ENCODE data around the gene SCAMP5. TPM values are rescaled to one million over a fixed set of nuclear protein-coding genes. Genes with fewer than 3 reads are reported as not detected.

SCAMP5 gene
- total RNA-seq, 1 donor from 2014 or later: 3.2 TPM

DNA sequence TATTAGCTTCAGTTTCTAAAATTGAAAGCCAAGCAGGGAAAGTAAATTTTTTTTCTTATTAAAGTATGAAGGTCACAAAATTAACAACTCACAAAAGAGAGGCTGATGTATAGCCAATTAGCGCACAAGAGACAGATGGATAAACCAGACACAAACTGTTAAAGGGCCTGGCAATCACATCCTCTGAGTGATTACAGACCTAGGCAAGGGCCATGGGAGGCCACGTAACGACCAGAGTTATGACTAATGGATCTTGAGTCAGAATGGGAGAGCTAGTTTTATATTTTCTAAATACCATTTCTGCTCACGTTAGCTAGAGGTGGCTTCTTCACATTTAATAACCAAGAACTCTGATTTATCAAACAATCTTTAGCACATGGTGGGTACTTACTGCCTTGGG, 17.8 kb upstream of the SCAMP5 start:
- DNase-seq: no peak

- DNase-seq: no peak
These were observed 17.3 kb upstream of the SCAMP5 start for GRCh38 chr15:74978077-74978476.

DNA sequence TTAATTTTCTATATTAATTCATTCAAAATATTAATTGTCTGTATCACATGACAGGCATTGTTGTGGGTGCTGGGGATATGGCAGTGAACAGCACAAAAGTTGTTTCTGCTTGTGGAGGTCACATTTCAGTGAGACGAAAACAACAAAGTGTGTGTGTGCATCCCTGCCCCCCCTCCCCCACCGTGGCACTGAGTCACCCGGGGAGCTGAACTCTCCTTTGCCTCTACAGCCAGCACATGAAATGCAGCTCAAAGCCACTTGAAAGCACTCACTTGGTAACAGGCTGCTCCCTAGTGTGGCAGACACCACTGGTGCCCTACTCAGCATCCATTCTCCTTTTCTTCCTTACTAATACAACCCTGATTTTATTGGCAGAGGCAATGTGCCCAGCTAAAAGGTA, 16.9 kb upstream of the SCAMP5 start:
- no peak for DNase-seq

DNA sequence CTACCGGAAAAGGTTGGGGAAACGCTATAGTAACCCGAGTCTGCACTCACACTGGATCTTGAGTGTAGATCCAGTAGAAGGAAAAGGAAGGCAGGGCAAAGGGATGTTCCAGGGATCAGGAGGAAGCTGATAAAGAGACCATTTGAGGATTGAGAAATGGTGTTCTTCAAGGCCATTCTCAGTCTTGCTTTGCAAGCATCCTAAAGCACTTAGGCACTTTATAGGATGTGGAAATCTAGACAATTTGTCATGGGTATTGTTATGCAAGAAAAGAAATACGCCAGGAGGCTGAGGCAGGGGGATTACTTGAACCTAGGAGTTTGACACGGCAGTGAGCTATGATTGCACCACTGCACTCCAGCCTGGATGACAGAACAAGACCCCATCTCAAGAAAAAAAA, 13.2 kb upstream of the SCAMP5 start:
- DNase-seq: no peak

DNA sequence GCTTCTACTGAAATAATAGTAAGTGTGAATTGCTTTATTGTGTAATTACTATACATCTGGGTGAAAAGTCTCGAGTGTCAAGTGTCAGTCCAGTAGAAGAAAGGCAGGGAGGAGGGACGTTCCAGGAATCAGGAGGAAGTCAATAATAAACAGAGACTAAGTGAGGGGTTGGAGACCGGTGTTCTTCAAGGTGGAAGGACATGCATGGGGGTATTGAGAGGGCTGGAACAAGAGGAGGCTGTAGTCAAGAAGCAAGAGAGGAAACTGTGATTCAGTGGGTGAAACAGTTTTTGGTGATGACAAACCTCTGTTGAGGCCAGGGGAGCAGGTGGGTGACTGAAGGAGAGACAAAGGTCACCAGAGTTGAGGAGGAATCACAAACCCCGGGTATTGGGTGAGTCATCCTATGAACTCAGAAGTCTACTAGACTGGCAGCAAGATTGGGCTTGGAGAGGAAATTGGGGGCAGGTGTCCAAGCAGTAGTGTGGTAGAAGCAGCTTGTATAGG, 11.6 kb upstream of the SCAMP5 start:
- DNase-seq: no peak

GRCh38 chr15:74988007-74988800, 7.2 kb upstream of the SCAMP5 start:
- DNase-seq: no peak

DNA sequence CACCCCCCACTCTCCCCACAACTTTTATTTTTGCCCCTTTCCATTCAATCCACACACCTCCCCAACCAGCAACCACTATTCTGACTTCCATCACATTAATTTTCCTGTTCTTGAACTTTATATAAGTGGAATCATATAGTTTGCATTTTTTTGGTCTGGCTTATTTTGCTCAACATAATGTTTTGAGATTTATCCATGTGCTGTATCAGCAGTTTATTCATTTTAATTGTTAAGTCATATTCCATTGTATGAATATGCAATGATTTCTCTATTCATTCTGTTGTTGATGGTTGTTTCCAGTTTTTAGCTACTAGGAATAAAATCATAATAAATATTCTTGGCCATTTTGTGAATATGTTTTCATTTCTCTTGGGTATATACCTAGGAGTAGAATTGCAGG, 5.8 kb upstream of the SCAMP5 start:
- no peak for DNase-seq

DNA sequence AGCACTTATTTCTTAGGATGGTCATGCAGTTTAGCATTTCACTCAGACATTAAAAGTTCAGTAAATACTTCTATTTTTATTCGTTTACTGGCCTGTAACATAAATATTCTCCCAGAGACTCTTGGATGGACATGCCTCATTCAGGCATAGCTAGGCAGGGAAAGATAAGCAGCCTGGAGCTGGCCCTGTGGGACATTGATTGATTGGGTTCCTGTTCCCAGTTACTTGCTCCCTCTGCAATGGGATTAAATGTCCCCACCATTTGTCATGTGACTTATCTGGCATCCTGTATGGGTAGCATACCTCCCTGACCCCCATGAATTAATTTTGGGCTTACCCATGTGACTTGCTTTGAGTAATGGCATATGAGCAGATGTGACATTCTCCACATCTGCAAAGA, 2.7 kb upstream of the SCAMP5 start:
- no peak for DNase-seq

GRCh38 chr15:74994236-74994635, 1.1 kb upstream of the SCAMP5 start:
- no peak for DNase-seq

GRCh38 chr15:74994685-74995084, 678 bp upstream of the SCAMP5 start:
- no peak for DNase-seq

DNA sequence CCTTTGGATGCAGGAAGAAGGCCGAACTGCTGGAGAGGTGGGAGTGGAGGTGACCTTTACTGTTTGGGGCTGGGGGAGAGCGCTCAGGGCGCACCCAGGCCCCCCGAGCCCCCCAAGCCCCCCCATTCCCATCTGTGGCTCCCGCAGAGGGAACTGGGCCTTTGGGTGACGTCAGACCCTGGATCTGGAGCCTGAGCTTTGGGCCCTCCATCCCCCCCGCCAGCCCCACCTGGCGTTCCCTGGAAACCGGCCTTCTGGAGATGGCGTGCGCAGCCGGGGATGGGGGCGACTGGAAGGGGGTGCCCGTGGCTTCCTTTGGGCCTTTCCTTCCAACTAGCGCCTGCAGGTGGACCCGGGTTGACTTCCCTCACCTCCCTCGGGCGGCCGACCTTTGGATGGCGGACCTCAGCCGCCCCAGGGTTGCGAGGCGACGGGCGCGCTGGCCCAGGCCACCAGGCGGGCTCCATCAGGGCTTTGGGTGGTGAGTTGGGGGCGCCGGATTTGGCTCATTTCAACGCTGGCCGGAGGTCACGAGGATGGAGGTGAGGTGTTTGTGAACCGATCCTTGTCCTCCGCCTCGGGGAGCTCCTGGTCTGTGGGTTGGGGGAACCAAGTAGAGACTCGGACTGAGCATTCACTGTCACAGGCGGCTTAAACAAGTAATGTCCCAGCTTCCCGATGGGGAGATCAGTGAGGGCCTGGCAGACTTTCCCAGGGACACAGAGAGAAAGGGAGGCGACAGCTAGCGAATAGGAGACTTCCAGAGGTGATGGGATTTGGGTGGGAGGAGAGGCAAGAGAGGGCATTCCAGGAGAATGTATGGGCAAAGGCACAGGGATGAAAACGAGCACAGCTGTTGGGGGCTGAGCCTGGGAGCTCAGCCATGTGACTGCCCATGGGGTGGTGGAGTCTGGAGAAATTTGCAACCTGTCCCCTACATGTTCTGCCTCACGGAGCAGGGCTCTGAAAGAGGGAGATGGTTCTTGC, 709 bp downstream of the SCAMP5 start:
- DNase-seq: no peak

- no peak for DNase-seq
These were observed 1.8 kb downstream of the SCAMP5 start for GRCh38 chr15:74997141-74997540.

DNA sequence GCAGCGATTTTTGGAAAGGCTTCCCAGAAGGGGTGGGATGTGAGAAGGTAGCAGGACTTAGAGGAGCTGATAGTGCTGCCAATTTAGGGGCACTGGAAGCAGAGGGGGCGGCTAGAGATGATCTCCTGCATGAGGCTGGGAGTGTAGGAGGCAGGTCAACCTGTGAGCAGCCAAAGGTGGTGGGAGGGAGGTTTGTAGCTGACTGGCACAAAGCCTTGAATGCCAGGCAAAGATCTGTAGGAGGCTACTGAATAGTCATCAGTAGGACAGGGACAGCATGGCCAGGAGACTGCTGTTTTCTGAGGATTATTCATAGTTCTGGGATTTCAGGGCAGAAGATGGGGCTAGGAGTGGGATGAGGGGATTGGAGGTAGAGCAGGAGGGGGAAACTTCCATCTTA, 2.2 kb downstream of the SCAMP5 start:
- DNase-seq: no peak

GRCh38 chr15:75001310-75001709, 5.9 kb downstream of the SCAMP5 start:
- DNase-seq: no peak

GRCh38 chr15:75002398-75002797, 7.0 kb downstream of the SCAMP5 start:
- no peak for DNase-seq

DNA sequence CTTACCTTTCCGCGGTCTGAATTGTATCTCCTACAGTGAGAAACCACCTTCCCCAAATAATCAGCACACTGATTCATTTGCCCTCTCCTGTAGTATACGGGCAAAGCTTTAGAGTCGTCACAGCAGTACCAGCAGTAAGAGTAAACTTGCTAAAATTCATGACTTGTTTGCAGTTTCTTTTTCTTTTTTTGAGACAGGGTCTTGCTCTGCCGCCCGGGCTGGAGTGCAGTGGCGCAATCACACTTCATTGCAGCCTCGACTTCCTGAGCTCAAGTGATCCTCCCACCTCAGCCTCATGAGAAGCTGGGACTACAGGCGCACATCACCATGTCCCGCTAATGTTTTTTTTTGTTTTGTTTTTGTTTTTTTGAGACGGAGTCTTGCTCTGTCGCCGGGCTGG, 11.9 kb downstream of the SCAMP5 start:
- DNase-seq: no peak

DNA sequence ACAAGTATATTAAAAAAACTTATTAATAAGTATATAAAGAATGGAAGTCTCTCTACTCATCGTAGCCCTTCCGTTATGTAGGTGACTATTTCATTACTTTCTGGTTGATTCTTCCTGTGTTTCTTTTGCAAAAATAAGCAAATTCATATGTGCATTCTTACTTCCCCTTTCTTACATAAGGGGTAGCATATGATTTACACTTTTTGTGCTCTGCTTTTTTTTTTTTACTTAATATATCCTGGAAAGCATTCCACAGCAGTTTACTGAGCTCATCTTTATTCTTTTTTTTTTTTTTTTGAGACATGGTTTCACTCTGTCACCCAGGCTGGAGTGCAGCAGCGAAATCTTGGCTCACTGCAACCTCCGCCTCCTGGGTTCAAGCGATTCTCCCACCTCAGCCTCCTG, 12.9 kb downstream of the SCAMP5 start:
- no peak for DNase-seq

GRCh38 chr15:75008629-75009326, 13.4 kb downstream of the SCAMP5 start:
- no peak for DNase-seq

- no peak for DNase-seq
These were observed 21.1 kb downstream of the SCAMP5 start for GRCh38 chr15:75016431-75016830.

DNA sequence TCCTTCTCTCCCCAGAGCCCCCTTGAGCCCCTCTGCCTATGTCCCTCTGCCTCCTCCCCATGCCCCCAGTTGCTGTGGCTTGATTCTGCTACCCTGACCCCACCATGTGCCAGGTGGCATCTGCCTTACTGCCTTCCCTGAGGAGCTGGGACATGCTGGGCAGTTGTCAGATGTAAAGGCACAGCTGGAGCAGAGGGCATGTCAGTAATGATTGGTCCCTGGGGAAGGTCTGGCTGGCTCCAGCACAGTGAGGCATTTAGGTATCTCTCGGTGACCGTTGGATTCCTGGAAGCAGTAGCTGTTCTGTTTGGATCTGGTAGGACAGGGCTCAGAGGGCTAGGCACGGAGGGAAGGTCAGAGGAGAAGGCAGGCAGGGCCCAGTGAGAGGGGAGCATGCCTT, 24.6 kb downstream of the SCAMP5 start:
- no peak for DNase-seq

- DNase-seq: no peak
These were observed 26.0 kb downstream of the SCAMP5 start for GRCh38 chr15:75021341-75021740.

- no peak for DNase-seq
These were observed 27.4 kb downstream of the SCAMP5 start for GRCh38 chr15:75022783-75023180.
